Muscle layer of colon (tissue), 2 donors: Measurements from ENCODE around the gene PALLD.

Source experiments
- H3K27ac ChIP-seq: one replicate; pipeline ENCODE4 v1.7.0; 2013; ENCODE audit warnings: low read depth, mild to moderate bottlenecking, low read length, moderate library complexity
- H3K27me3 ChIP-seq, 2 donors: one replicate each; pipeline ENCODE4 v1.7.0; 2013; ENCODE audit warnings: low read length in 2 of 2, mild to moderate bottlenecking in 2 of 2; ENCODE audit not compliant: insufficient read depth in 2 of 2, control insufficient read depth in 1 of 2
- H3K36me3 ChIP-seq: one replicate; pipeline ENCODE4 v1.7.0; 2013; ENCODE audit warnings: mild to moderate bottlenecking, low read length; ENCODE audit not compliant: insufficient read depth
- H3K4me1 ChIP-seq: one replicate; pipeline ENCODE4 v1.7.0; 2013; ENCODE audit warnings: mild to moderate bottlenecking, low read length; ENCODE audit not compliant: insufficient read depth
- H3K4me3 ChIP-seq, 2 donors: one replicate each; pipeline ENCODE4 v1.7.0; 2013; ENCODE audit warnings: low read length in 2 of 2, low read depth in 1 of 2, mild to moderate bottlenecking in 1 of 2, moderate library complexity in 1 of 2
- H3K9ac ChIP-seq: one replicate; pipeline ENCODE4 v1.7.0; 2013; ENCODE audit warnings: low read length
- H3K9me3 ChIP-seq: one replicate; pipeline ENCODE4 v1.7.0; 2013; ENCODE audit warnings: mild to moderate bottlenecking, low read length
- donor health status: abdominal sarcoma.
- donor health status: Adenocarcinoma of cecum.

Gene PALLD

GRCh38 chr4:168685136-168685809 is 188.4 kb downstream of the PALLD start:
- H3K4me1 ChIP-seq: no peaks in the 10 kb centered on the region
- H3K36me3 ChIP-seq: no peaks in the 10 kb centered on the region
- no peaks in the 10 kb centered on the region for H3K27me3 ChIP-seq
- no peak overlapping the region for H3K4me3 ChIP-seq
- no peaks in the 10 kb centered on the region for H3K9me3 ChIP-seq
- no peak overlapping the region for H3K27ac ChIP-seq
- no peak overlapping the region for H3K9ac ChIP-seq

GRCh38 chr4:168688584-168688983 is 191.7 kb downstream of the PALLD start:
- Histone ChIP-seq H3K4me1 (no peaks in the 10 kb centered on the region), H3K9ac (no peak overlapping the region), H3K9me3 (no peaks in the 10 kb centered on the region), H3K27ac (no peak overlapping the region), H3K36me3 (no peaks in the 10 kb centered on the region), H3K27me3 (no peaks in the 10 kb centered on the region), H3K4me3 (no peak overlapping the region)

GRCh38 chr4:168689791-168690190 is 192.9 kb downstream of the PALLD start:
- Histone ChIP-seq H3K4me1 (peaks cover 2% of the 10 kb centered on the region), H3K36me3 (no peaks in the 10 kb centered on the region), H3K9me3 (no peaks in the 10 kb centered on the region), H3K27me3 (no peaks in the 10 kb centered on the region), H3K9ac (no peak overlapping the region), H3K4me3 (no peak overlapping the region), H3K27ac (no peak overlapping the region)

GRCh38 chr4:168690199-168690598 is 193.3 kb downstream of the PALLD start:
- no peaks in the 10 kb centered on the region for H3K9me3 ChIP-seq
- H3K4me3 ChIP-seq: no peak overlapping the region
- no peak overlapping the region for H3K27ac ChIP-seq
- H3K36me3 ChIP-seq: no peaks in the 10 kb centered on the region
- no peak overlapping the region for H3K9ac ChIP-seq
- no peaks in the 10 kb centered on the region for H3K27me3 ChIP-seq
- peaks cover 6% of the 10 kb centered on the region for H3K4me1 ChIP-seq

- Histone ChIP-seq H3K9me3 (no peaks in the 10 kb centered on the region), H3K4me3 (no peak overlapping the region), H3K27me3 (no peaks in the 10 kb centered on the region), H3K27ac (no peak overlapping the region), H3K9ac (no peak overlapping the region), H3K36me3 (no peaks in the 10 kb centered on the region), H3K4me1 (peaks cover 6% of the 10 kb centered on the region)
These were observed 194.9 kb downstream of the PALLD start for GRCh38 chr4:168691631-168692369.

GRCh38 chr4:168693750-168694490 is 197.1 kb downstream of the PALLD start:
- no peak overlapping the region for H3K9ac ChIP-seq
- no peaks in the 10 kb centered on the region for H3K9me3 ChIP-seq
- no peaks in the 10 kb centered on the region for H3K36me3 ChIP-seq
- H3K27ac ChIP-seq: no peak overlapping the region
- no peak overlapping the region for H3K4me3 ChIP-seq
- peaks cover 6% of the 10 kb centered on the region for H3K4me1 ChIP-seq
- no peaks in the 10 kb centered on the region for H3K27me3 ChIP-seq

- Histone ChIP-seq H3K27ac (no peak overlapping the region), H3K27me3 (no peaks in the 10 kb centered on the region), H3K9ac (no peak overlapping the region)
These were observed 197.8 kb downstream of the PALLD start for GRCh38 chr4:168694667-168695066.

GRCh38 chr4:168695288-168695687 is 198.4 kb downstream of the PALLD start:
- Histone ChIP-seq H3K9me3 (no peaks in the 10 kb centered on the region), H3K4me3 (no peak overlapping the region), H3K9ac (no peak overlapping the region), H3K27me3 (no peaks in the 10 kb centered on the region), H3K27ac (no peak overlapping the region), H3K4me1 (peaks cover 6% of the 10 kb centered on the region), H3K36me3 (no peaks in the 10 kb centered on the region)

More at GRCh38 chr4:168694667-168695066, 197.8 kb downstream of the PALLD start:
- Histone ChIP-seq H3K36me3 (no peaks in the 10 kb centered on the region), H3K4me1 (peaks cover 6% of the 10 kb centered on the region), H3K9me3 (no peaks in the 10 kb centered on the region), H3K4me3 (no peak overlapping the region)

- no peaks in the 10 kb centered on the region for H3K36me3 ChIP-seq
- no peaks in the 10 kb centered on the region for H3K27me3 ChIP-seq
- H3K4me3 ChIP-seq: no peak overlapping the region
- H3K27ac ChIP-seq: no peak overlapping the region
- H3K4me1 ChIP-seq: peaks cover 6% of the 10 kb centered on the region
- H3K9me3 ChIP-seq: no peaks in the 10 kb centered on the region
- H3K9ac ChIP-seq: no peak overlapping the region
These were observed 199.4 kb downstream of the PALLD start for GRCh38 chr4:168696280-168696679.

- Histone ChIP-seq H3K9ac (no peak overlapping the region), H3K27me3 (no peaks in the 10 kb centered on the region), H3K9me3 (no peaks in the 10 kb centered on the region), H3K4me3 (no peak overlapping the region), H3K36me3 (no peaks in the 10 kb centered on the region), H3K4me1 (peaks cover 6% of the 10 kb centered on the region), H3K27ac (no peak overlapping the region)
These were observed 200.0 kb downstream of the PALLD start for GRCh38 chr4:168696826-168697225.

GRCh38 chr4:168699224-168699878 is 202.5 kb downstream of the PALLD start:
- H3K27ac ChIP-seq: no peak overlapping the region

More at GRCh38 chr4:168699224-168699878, 202.5 kb downstream of the PALLD start:
- peaks cover 6% of the 10 kb centered on the region for H3K4me1 ChIP-seq
- H3K27me3 ChIP-seq: no peaks in the 10 kb centered on the region
- no peaks in the 10 kb centered on the region for H3K36me3 ChIP-seq
- H3K9ac ChIP-seq: no peak overlapping the region
- no peak overlapping the region for H3K4me3 ChIP-seq
- no peaks in the 10 kb centered on the region for H3K9me3 ChIP-seq
